ENCODE measurements around the gene GFRA1. TPM values are rescaled to one million over a fixed set of nuclear protein-coding genes. Genes with fewer than 3 reads are reported as not detected.

Gene GFRA1
- total and polyA plus RNA-seq, 5 experiments from 2014 or later = not detected

DNA sequence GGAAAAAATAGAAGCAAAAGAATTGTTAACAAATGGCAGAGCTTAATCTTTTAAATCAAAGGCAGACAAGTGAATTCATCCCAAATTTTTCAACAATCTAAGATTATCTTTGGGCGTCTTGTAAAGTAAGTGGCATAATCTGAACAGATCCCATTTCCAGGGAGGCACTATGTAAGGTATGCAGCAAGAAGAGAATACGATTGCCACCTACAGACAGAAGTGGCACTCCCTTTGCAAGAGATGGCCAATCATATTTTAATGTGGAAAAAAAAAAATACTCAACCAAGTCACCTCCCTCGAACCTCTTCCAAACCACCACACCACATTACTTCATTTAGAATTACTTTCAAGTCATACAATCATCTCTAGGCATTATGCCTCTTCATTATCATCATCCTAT, 4.0 kb downstream of the GFRA1 start:
- H3K27ac Mint-ChIP-seq = no peak overlapping the region

DNA sequence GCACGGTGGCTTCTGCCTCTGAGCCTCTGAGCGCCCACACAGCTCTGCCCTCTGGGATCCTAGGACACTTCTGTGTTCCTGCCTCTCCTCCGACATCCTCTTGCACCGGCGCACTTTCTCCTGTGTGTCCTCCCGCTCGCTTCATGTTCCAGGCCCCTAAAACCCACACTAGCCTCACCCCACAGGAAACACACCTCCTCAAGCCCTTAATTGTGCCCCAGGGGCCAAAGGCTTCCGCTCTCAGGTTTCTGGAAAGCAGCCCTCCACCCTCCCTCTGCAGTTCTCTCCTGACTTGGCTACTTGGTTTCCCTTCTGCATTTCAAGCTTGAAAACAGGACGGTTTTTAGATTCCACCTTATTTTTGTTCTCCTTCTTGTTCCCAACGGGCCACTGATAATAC, 7.3 kb downstream of the GFRA1 start:
- Mint-ChIP-seq H3K9me3 (peaks cover 0 to 9% (median 0%) of the 10 kb centered on the region in 9 donors), H3K27me3 (peaks cover 17 to 33% (median 28%) of the 10 kb centered on the region in 5 donors), H3K27ac (no peak overlapping the region), H3K36me3 (no peaks in the 10 kb centered on the region), H3K4me3 (no peak overlapping the region), H3K4me1 (peaks cover 0 to 3% (median 0%) of the 10 kb centered on the region in 4 donors)
- POLR2A ChIA-PET = no interaction called here
- no peak for ATAC-seq
- DNase-seq = no peak

More for the DNA sequence above, 4.0 kb downstream of the GFRA1 start:
- POLR2A ChIA-PET = no interaction called here
- H3K27me3 Mint-ChIP-seq = peaks cover 21 to 51% (median 34%) of the 10 kb centered on the region in 5 donors
- H3K9me3 Mint-ChIP-seq = peaks cover 0 to 9% (median 0%) of the 10 kb centered on the region in 9 donors
- H3K36me3 Mint-ChIP-seq = peaks cover 0 to 3% (median 0%) of the 10 kb centered on the region in 3 donors
- no peak for ATAC-seq
- H3K4me3 Mint-ChIP-seq = no peak overlapping the region
- H3K4me1 Mint-ChIP-seq = peaks cover 2 to 15% (median 9%) of the 10 kb centered on the region in 4 donors
- DNase-seq = no peak

DNA sequence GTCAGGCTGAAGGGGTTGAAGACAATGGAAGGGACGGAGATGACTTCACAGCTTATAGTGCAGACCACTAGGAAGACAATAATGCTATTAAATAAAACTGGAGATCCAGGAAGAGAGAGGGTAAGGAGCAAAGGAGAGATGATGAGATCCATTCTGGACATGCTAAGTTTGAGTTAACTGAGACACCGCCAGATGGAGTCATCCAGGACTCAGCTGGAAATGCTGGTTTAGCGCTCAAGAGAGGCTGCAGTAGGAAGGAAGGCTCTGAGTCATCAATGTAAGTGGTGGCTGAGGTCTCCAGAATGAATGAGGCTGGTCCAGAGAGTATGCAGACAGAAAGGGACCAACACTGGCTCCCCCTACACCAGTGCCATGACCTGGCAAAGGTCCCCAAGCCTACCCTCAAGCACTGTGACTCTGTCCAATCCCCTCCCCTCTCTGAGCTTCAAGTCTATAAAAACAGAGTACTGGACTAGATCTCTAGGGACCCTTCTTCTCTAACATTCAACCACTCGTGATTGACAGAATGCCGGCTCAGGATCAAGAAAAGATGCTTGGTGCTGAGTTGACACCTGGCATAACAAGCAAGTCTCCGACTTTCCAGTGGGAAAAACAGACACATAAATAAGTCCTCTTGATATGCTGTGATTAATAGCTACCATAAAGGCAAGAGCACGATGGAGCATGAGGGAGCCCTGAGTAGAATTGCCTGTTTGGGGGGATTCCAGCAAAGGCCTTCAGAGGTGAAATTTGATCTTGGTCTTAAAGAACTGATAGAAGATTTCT, 8.9 kb downstream of the GFRA1 start:
- DNase-seq = no peak
- ATAC-seq = no peak
- Mint-ChIP-seq H3K4me3 (no peak overlapping the region), H3K36me3 (no peaks in the 10 kb centered on the region), H3K27ac (no peak overlapping the region), H3K27me3 (peaks cover 10 to 23% (median 17%) of the 10 kb centered on the region in 5 donors), H3K4me1 (no peaks in the 10 kb centered on the region), H3K9me3 (peaks cover 0 to 2% (median 0%) of the 10 kb centered on the region in 9 donors)
- POLR2A ChIA-PET = no interaction called here

DNA sequence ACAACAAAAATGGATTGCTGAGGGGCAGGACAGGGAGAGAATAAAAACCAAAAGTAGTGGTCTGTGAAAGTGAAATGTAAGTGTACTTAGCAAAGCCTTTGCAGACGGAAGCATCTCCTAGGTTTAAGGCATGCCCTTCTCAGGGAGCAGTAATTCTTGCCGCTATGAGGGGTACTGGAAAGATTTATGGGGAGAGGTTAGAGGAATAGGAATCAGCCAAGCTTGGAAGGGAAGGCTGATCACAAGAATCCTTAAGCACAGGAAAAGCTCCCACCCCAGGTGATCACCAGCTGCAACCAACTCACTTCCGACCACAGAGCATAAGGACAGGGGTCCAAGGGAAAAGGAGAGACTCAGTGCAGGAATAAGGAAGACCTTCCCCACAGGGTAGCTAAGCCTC, 10.3 kb downstream of the GFRA1 start:
- no peak for DNase-seq
- POLR2A ChIA-PET = no interaction called here
- no peaks in the 10 kb centered on the region for H3K4me1 Mint-ChIP-seq
- no peaks in the 10 kb centered on the region for H3K36me3 Mint-ChIP-seq
- H3K27ac Mint-ChIP-seq = no peak overlapping the region
- H3K27me3 Mint-ChIP-seq = peaks cover 2 to 18% (median 11%) of the 10 kb centered on the region in 5 donors
- ATAC-seq = no peak
- H3K9me3 Mint-ChIP-seq = no peaks in the 10 kb centered on the region
- H3K4me3 Mint-ChIP-seq = no peak overlapping the region

DNA sequence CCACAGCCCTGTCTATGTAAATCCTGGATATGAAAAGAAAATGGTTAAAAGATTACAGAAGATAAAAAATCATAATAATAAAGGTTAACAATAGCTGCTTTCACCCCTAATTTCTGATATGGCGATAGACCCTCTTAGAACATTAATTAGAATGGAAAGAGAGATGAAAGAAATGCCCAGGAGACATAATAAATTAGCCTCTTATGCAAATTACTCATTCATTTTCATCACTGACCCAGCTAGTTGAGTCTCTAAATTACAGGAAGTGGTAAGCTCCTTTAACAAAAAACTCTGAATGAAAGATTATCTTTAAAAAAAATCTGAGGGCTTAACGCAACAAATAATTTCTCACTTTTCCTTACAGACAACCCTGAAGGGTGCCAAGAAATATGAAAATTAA, 12.4 kb downstream of the GFRA1 start:
- Mint-ChIP-seq H3K36me3 (no peaks in the 10 kb centered on the region), H3K4me3 (no peak overlapping the region), H3K4me1 (peaks cover 0 to 1% (median 0%) of the 10 kb centered on the region in 4 donors), H3K9me3 (peaks cover 0 to 2% (median 0%) of the 10 kb centered on the region in 9 donors), H3K27me3 (peaks cover 0 to 22% (median 2%) of the 10 kb centered on the region in 5 donors), H3K27ac (no peak overlapping the region)
- DNase-seq (no peak), ATAC-seq (no peak)
- POLR2A ChIA-PET = no interaction called here

DNA sequence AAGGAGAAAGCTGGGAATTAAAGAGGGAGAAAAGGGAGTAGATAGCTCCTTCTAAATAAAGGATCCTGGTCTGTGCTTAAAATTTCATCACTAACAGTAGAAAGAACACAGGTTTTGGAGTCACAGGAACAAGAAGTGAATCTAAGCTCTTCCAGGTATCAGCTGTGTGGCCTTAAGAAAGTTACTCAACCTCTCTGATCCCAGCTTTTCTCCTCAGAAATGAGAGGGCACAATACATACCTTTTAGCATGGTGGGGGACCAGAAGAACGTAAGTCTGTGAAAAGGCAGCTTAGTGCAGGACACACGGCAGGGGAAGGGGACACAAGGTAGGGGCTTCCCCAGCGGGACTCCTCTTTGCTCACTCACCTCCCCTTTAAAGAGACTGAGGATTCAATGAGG, 13.4 kb downstream of the GFRA1 start:
- DNase-seq = no peak
- H3K4me3 Mint-ChIP-seq = no peak overlapping the region

DNA sequence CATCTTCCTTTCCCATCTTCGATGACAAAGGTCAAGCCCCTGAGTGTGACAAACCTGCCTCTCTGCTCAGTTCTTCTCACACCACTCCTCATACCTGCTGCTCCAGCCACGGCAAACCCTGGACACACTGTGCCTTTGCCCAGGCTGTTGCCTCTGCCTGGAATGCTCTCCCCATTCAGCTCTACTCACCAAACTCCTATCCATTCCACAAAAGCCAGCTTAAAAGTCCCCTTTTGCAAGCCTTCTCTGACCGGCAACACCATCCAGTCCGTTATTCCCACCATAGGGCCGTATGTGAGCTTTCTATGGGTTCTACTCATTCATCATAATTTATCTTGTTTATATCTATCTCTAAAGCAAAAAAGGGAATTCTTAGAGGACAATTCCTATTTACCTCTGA, 15.2 kb downstream of the GFRA1 start:
- peaks cover 0 to 3% (median 0%) of the 10 kb centered on the region in 4 donors for H3K4me1 Mint-ChIP-seq
- H3K36me3 Mint-ChIP-seq = no peaks in the 10 kb centered on the region
- no peak overlapping the region for H3K27ac Mint-ChIP-seq
- POLR2A ChIA-PET = no interaction called here
- ATAC-seq (no peak), DNase-seq (no peak)
- H3K4me3 Mint-ChIP-seq = no peak overlapping the region
- peaks cover 0 to 22% (median 2%) of the 10 kb centered on the region in 5 donors for H3K27me3 Mint-ChIP-seq
- peaks cover 0 to 2% (median 0%) of the 10 kb centered on the region in 9 donors for H3K9me3 Mint-ChIP-seq

More for the DNA sequence above, 13.4 kb downstream of the GFRA1 start:
- peaks cover 0 to 22% (median 2%) of the 10 kb centered on the region in 5 donors for H3K27me3 Mint-ChIP-seq
- peaks cover 0 to 3% (median 0%) of the 10 kb centered on the region in 4 donors for H3K4me1 Mint-ChIP-seq
- peaks cover 0 to 2% (median 0%) of the 10 kb centered on the region in 9 donors for H3K9me3 Mint-ChIP-seq
- ATAC-seq = no peak
- POLR2A ChIA-PET = no interaction called here
- no peaks in the 10 kb centered on the region for H3K36me3 Mint-ChIP-seq
- H3K27ac Mint-ChIP-seq = no peak overlapping the region

DNA sequence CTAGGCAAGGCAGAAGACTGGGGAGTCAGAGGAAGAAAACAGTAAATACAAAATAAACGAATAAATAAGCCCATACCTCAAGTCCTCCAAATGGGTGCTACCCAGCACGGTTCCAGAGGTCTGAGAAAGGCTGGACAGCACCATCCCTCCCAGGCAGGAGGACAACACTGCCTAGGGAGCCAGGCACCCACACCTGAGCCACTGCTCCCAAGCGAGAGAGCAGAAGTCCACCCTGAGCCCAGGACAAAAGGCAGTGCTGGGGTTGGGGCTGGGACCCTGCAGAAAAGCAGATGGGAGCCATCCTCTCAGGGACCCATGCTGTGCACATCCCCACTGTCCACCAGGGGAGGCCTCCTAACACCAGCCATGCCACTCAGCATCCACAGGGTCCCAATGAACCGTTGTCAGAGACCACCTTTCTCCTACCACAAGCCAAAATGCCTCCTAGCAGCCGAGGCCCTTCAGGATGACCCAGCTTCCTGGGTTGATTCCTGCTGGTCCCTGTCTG, 16.2 kb downstream of the GFRA1 start:
- peaks cover 0 to 22% (median 2%) of the 10 kb centered on the region in 5 donors for H3K27me3 Mint-ChIP-seq
- H3K27ac Mint-ChIP-seq = no peak overlapping the region
- no peak overlapping the region for H3K4me3 Mint-ChIP-seq
- H3K36me3 Mint-ChIP-seq = no peaks in the 10 kb centered on the region
- ATAC-seq = no peak
- no peak for DNase-seq
- POLR2A ChIA-PET = no interaction called here
- peaks cover 0 to 3% (median 0%) of the 10 kb centered on the region in 4 donors for H3K4me1 Mint-ChIP-seq
- H3K9me3 Mint-ChIP-seq = peaks cover 0 to 2% (median 0%) of the 10 kb centered on the region in 9 donors

DNA sequence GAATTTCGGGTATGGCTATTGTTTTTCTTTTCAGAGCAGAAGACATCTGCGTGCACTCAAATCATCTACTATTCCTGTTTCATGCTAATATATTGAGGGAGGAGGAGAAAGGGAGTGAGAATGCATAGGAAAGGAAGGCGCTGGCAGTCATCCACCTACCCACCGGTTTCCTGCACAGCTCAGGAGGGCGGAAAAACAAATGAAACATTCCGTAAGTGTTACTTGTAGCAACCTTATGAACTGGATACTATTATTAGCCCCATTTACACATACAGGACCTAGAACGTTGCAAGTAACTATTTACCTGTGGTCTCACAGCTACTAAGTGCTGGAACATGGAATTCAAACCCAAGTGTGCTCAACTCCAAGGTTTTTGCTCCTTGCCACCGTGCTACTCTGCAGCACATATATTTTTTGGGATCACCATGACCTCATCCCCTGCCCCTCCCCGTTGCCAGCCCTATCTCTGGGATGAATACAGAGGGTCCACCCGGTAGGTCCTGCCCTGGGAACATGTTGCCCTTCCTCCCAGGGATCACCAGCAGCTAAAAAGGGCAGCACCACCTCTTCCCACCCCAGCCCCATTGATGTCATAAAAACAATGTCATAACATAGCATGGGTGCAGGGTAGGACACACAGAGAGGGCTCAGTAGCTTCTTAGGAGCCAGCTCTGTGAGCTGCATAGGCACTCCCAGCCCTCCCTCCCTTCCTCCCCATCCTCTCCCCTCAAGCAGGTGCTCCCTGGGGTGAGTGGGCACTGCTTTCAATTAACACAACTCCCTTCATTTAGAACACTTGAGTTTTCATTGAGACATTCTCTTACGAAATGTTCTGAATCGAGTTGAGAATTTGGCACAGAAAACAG, 16.9 kb downstream of the GFRA1 start:
- H3K27me3 Mint-ChIP-seq = peaks cover 0 to 22% (median 2%) of the 10 kb centered on the region in 5 donors
- peaks cover 0 to 2% (median 0%) of the 10 kb centered on the region in 9 donors for H3K9me3 Mint-ChIP-seq
- H3K27ac Mint-ChIP-seq = no peak overlapping the region
- ATAC-seq = no peak
- H3K36me3 Mint-ChIP-seq = no peaks in the 10 kb centered on the region
- H3K4me3 Mint-ChIP-seq = no peak overlapping the region
- H3K4me1 Mint-ChIP-seq = peaks cover 0 to 3% (median 0%) of the 10 kb centered on the region in 4 donors
- no peak for DNase-seq
- POLR2A ChIA-PET = no interaction called here

DNA sequence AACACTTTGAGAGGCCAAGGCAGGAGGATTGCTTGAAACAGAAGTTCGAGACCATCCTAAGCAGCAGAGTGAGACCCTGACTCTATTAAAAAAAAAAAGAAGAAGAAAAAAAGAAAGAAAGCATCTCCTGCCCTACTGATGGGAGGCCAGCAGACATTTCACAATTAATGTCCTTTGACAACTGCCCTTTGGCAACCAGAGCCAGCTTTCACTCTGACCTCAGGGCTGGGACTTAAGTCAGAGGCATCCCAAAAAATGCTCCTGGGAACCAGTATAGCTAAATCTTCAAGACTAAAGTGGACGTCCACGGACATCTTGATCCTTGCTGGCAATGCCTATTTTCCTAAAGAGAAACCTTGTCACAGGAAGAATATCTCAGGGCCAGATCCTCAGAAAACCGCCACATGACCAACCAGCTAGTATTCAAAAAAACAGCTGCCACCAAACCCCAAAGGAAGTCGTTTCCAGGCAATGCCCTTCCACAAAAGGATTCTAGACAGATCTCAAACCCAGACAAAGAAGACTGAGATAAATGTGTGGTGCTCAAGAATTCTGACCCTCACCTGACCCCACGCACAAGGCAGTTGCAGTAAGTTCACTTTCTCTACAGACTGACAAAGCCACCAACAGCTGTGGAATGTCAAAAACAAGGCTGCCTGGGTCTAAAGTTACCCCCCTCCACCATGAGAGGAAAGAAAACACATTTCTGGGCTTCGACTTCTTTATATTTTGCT, 18.4 kb downstream of the GFRA1 start:
- DNase-seq (no peak), ATAC-seq (no peak)
- H3K4me1 Mint-ChIP-seq = peaks cover 0 to 3% (median 0%) of the 10 kb centered on the region in 4 donors
- peaks cover 0 to 2% (median 0%) of the 10 kb centered on the region in 9 donors for H3K9me3 Mint-ChIP-seq
- no peak overlapping the region for H3K27ac Mint-ChIP-seq
- peaks cover 0 to 21% (median 2%) of the 10 kb centered on the region in 5 donors for H3K27me3 Mint-ChIP-seq
- POLR2A ChIA-PET = no interaction called here
- H3K4me3 Mint-ChIP-seq = no peak overlapping the region
- H3K36me3 Mint-ChIP-seq = no peaks in the 10 kb centered on the region

DNA sequence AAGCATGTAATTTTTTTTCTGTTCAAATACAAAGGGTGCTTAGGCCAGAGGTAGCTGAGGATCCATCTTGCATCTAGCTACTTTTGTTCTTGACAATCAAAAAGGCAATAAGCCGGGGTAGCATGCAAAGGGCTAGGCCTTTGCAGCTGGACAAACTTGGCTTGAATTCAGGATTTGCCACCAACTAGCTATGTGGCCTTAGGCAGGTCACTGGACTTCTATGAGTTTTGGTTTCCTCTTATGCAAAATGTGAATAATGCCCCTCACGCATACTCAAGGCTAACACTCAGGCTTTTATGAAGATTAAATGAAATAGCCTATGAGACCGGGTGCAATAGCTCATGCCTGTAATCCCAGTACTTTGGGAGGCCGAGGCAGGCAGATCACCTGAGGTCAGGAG, 19.3 kb downstream of the GFRA1 start:
- Mint-ChIP-seq H3K4me1 (peaks cover 0 to 3% (median 0%) of the 10 kb centered on the region in 4 donors), H3K9me3 (peaks cover 0 to 2% (median 0%) of the 10 kb centered on the region in 9 donors), H3K27ac (no peak overlapping the region), H3K36me3 (no peaks in the 10 kb centered on the region), H3K27me3 (peaks cover 0 to 14% (median 2%) of the 10 kb centered on the region in 5 donors), H3K4me3 (no peak overlapping the region)
- POLR2A ChIA-PET = no interaction called here
- DNase-seq (no peak), ATAC-seq (no peak)
